Kidney (tissue), 14 donors: ENCODE data around the gene TRAPPC2. TPM values are rescaled to one million over a fixed set of nuclear protein-coding genes. Genes with fewer than 3 reads are reported as not detected.

ENCODE experiments used
- DNase-seq, 5 donors: peaks; one replicate each; pipeline ENCODE4 v3.0.0-alpha.2; 2013 to 2020
- FAIRE-seq: peaks from 2 replicates; lab custom pipeline; 2012; peaks lifted over from hg19 to GRCh38; lab: Jason Lieb, UNC
- H3K27ac ChIP-seq, 2 donors: one replicate each; pipeline ENCODE4 v1.7.0; 2013; ENCODE audit warnings: low read depth in 2 of 2, low read length in 2 of 2, inconsistent platforms in 1 of 2
- H3K27me3 ChIP-seq: one replicate; pipeline ENCODE4 v1.7.1; 2013; ENCODE audit warnings: low read length, inconsistent platforms; ENCODE audit not compliant: control insufficient read depth, insufficient read depth
- H3K36me3 ChIP-seq, 3 donors: one replicate each; pipeline versions ENCODE4 v1.7.0 to v1.7.1; 2013; ENCODE audit warnings: low read length in 3 of 3, control low read depth in 1 of 3, inconsistent platforms in 1 of 3; ENCODE audit not compliant: insufficient read depth in 3 of 3, control insufficient read depth in 2 of 3
- H3K4me1 ChIP-seq, 3 donors: one replicate each; pipeline versions ENCODE4 v1.7.0 to v1.7.1; 2013; ENCODE audit warnings: low read length in 3 of 3, inconsistent platforms in 1 of 3, low read depth in 1 of 3; ENCODE audit not compliant: control insufficient read depth in 2 of 3, insufficient read depth in 2 of 3
- H3K4me3 ChIP-seq, 3 donors: one replicate each; pipeline versions ENCODE4 v1.7.0 to v1.8.1; 2013; ENCODE audit warnings: low read length in 3 of 3, control low read depth in 1 of 3, inconsistent platforms in 1 of 3
- H3K9ac ChIP-seq, 3 donors: one replicate each; pipeline versions ENCODE4 v1.7.0 to v1.7.1; 2013; ENCODE audit warnings: low read length in 3 of 3, control low read depth in 1 of 3, inconsistent platforms in 1 of 3
- H3K9me3 ChIP-seq, 3 donors: one replicate each; pipeline versions ENCODE4 v1.7.0 to v1.7.1; 2013; ENCODE audit warnings: low read length in 3 of 3, control low read depth in 1 of 3, inconsistent platforms in 1 of 3; ENCODE audit not compliant: control insufficient read depth in 2 of 3, insufficient read depth in 1 of 3
- CTCF ChIP-seq: IDR thresholded peaks from 3 replicates; pipeline ENCODE4 v1.5.1; 2012; ENCODE audit warnings: mild to moderate bottlenecking, moderate library complexity, borderline replicate concordance; ENCODE audit not compliant: insufficient read depth; ENCODE audit errors: extremely low read depth
- intact Hi-C: fragments of 100-400 bp; cut with DNase I; formaldehyde crosslinking; loops from one replicate; pipeline ENCODE4 v1.11.1; 2022
- polyA plus RNA-seq: library from polyadenylated mRNA; stranded (reverse); fragments of 350-450 nt; fragmentation: Illumina TruSeq; extraction: RNeasy Lipid Tissue Mini Kit (QIAGEN cat#74804); gene quantifications from one replicate; pipeline ENCODE4 v1.2.3, GENCODE V29; 2014; ENCODE audit warnings: low read depth, low replicate concordance; ENCODE audit not compliant: insufficient read depth
- total RNA-seq: library from RNA; stranded (reverse); fragmentation: NEBNext Ultra II Directional; extraction: Animal tissue kit (Norgen Biotek cat#: 25700); gene quantifications from one replicate; pipeline ENCODE4 v1.2.1, GENCODE V29; 2021
- donor health status: control.
- donor health status: control.
- donor health status: control.
- donor health status: control.
- donor health status: control.
- donor health status: DM: yes; HTN: yes; CAD: no.
- donor health status: Normal renal cell carcinoma (clear cell type).

The TRAPPC2 gene
- total and polyA plus RNA-seq, 2 donors from 2014 or later, result 9.0 to 21.0 TPM

GRCh38 chrX:13761606-13762414 is 27.4 kb upstream of the TRAPPC2 start:
- Histone ChIP-seq H3K36me3 (peaks cover 0 to 23% (median 4%) of the 10 kb centered on the region in 3 donors), H3K27ac (no peak overlapping the region), H3K4me1 (no peaks in the 10 kb centered on the region), H3K9ac (no peak overlapping the region), H3K9me3 (no peaks in the 10 kb centered on the region), H3K27me3 (no peaks in the 10 kb centered on the region), H3K4me3 (no peak overlapping the region)
- FAIRE-seq, result no peak
- intact Hi-C loops, result no loop called here
- no peak for TF ChIP-seq CTCF
- no peak for DNase-seq

GRCh38 chrX:13760426-13760825 is 26.0 kb upstream of the TRAPPC2 start:
- intact Hi-C loops, result no loop called here
- no peak overlapping the region for H3K27ac ChIP-seq

GRCh38 chrX:13759152-13759718 is 24.8 kb upstream of the TRAPPC2 start:
- no peaks in the 10 kb centered on the region for H3K9me3 ChIP-seq
- TF ChIP-seq CTCF, result no peak
- peaks cover 0 to 19% (median 7%) of the 10 kb centered on the region in 3 donors for H3K36me3 ChIP-seq
- intact Hi-C loops, result no loop called here
- H3K4me3 ChIP-seq, result no peak overlapping the region
- no peaks in the 10 kb centered on the region for H3K27me3 ChIP-seq
- DNase-seq (no peak), FAIRE-seq (no peak)
- H3K27ac ChIP-seq, result no peak overlapping the region
- H3K9ac ChIP-seq, result no peak overlapping the region
- H3K4me1 ChIP-seq, result no peaks in the 10 kb centered on the region

More at GRCh38 chrX:13760426-13760825, 26.0 kb upstream of the TRAPPC2 start:
- no peak for DNase-seq
- TF ChIP-seq CTCF, result no peak
- H3K9ac ChIP-seq, result no peak overlapping the region
- H3K27me3 ChIP-seq, result no peaks in the 10 kb centered on the region
- no peak overlapping the region for H3K4me3 ChIP-seq
- FAIRE-seq, result no peak
- H3K36me3 ChIP-seq, result peaks cover 0 to 23% (median 6%) of the 10 kb centered on the region in 3 donors
- H3K4me1 ChIP-seq, result no peaks in the 10 kb centered on the region
- no peaks in the 10 kb centered on the region for H3K9me3 ChIP-seq
